DMS114 treated with DMSO at 0.1 percent for 48 hours (cell line): ENCODE results near the gene PLIN4.
"Not testable (repeated sequence)": the region's sequence is repeated elsewhere in the genome, so short reads cannot be mapped to it uniquely, and the experiment has no call there.

Experiments
- DNase-seq: peaks from one replicate; lab custom pipeline; 2025; ENCODE audit not compliant: unreplicated experiment; lab: John Stamatoyannopoulos, UW

PLIN4 gene

GRCh38 chr19:4547303-4548237 lies 29.3 kb upstream of the PLIN4 start:
- DNase-seq = no peak

GRCh38 chr19:4543842-4544647 lies 25.8 kb upstream of the PLIN4 start:
- no peak for DNase-seq

GRCh38 chr19:4542896-4543841 lies 24.9 kb upstream of the PLIN4 start:
- no peak for DNase-seq

GRCh38 chr19:4541806-4542145 lies 23.5 kb upstream of the PLIN4 start:
- not testable (repeated sequence) for DNase-seq

GRCh38 chr19:4541114-4541805 lies 23.0 kb upstream of the PLIN4 start:
- DNase-seq = no peak

GRCh38 chr19:4539693-4540581 lies 21.7 kb upstream of the PLIN4 start, which contains the start of gene LRG1:
Gene LRG1 (minus strand): TSS chr19:4540036. CDS start chr19:4540013, 23 bp downstream.
- no peak for DNase-seq

- DNase-seq = no peak
Observed at GRCh38 chr19:4539169-4539692, 20.9 kb upstream of the PLIN4 start.

- no peak for DNase-seq
Observed at GRCh38 chr19:4538601-4538954, 20.3 kb upstream of the PLIN4 start.

- DNase-seq = no peak
Observed at GRCh38 chr19:4537953-4538600, 19.8 kb upstream of the PLIN4 start.

- DNase-seq = no peak
Observed at GRCh38 chr19:4536798-4537197, 18.5 kb upstream of the PLIN4 start.

- DNase-seq = peak; percentile 9
Observed at GRCh38 chr19:4534836-4535658, 16.8 kb upstream of the PLIN4 start, which contains the start of gene PLIN5. Gene PLIN5 (minus strand): TSS chr19:4535224. CDS start chr19:4534074, 1,150 bp downstream.

- DNase-seq = no peak
Observed at GRCh38 chr19:4533835-4534424, 15.6 kb upstream of the PLIN4 start.

GRCh38 chr19:4533334-4533733 lies 15.0 kb upstream of the PLIN4 start:
- DNase-seq = no peak

GRCh38 chr19:4531562-4532165 lies 13.4 kb upstream of the PLIN4 start:
- DNase-seq = no peak

- DNase-seq = no peak
Observed at GRCh38 chr19:4529924-4530522, 11.7 kb upstream of the PLIN4 start.

- DNase-seq = no peak
Observed at GRCh38 chr19:4528843-4529242, 10.6 kb upstream of the PLIN4 start.
